Ishikawa (cell line): ENCODE results near the gene CAMK2N1.

Experiments used
- CEBPB ChIP-seq: IDR thresholded peaks from 2 replicates; pipeline ENCODE4 v1.6.1; 2012
- CREB1 ChIP-seq: IDR thresholded peaks from 2 replicates; pipeline ENCODE4 v1.6.1; 2012; ENCODE audit warnings: low read depth
- EGR1 ChIP-seq: IDR thresholded peaks from 2 replicates; pipeline ENCODE4 v1.6.1; 2012
- EP300 ChIP-seq: IDR thresholded peaks from 2 replicates; pipeline ENCODE4 v1.6.1; 2012; ENCODE audit warnings: borderline replicate concordance
- FOXM1 ChIP-seq: IDR thresholded peaks from 2 replicates; pipeline ENCODE4 v1.6.1; 2012; ENCODE audit warnings: low read depth, borderline replicate concordance
- MAX ChIP-seq: IDR thresholded peaks from 2 replicates; pipeline ENCODE4 v1.6.1; 2012
- RAD21 ChIP-seq: IDR thresholded peaks from 2 replicates; pipeline ENCODE4 v1.6.1; 2012; ENCODE audit warnings: low read depth
- REST ChIP-seq: IDR thresholded peaks from 2 replicates; pipeline ENCODE4 v1.6.1; 2012; ENCODE audit warnings: low read depth, mild to moderate bottlenecking
- TAF1 ChIP-seq: IDR thresholded peaks from 2 replicates; pipeline ENCODE4 v1.6.1; 2012; ENCODE audit warnings: low read depth, mild to moderate bottlenecking
- TCF12 ChIP-seq: IDR thresholded peaks from 2 replicates; pipeline ENCODE4 v1.6.1; 2012; ENCODE audit warnings: low read depth
- TEAD4 ChIP-seq: IDR thresholded peaks from 2 replicates; pipeline ENCODE4 v1.6.1; 2012
- USF1 ChIP-seq: IDR thresholded peaks from 2 replicates; pipeline ENCODE4 v1.6.1; 2012
- ZBTB7A ChIP-seq: IDR thresholded peaks from 2 replicates; pipeline ENCODE4 v1.6.1; 2012; ENCODE audit warnings: low read depth

GRCh38 chr1:20492751-20493150 lies 6.7 kb upstream of the CAMK2N1 start:
- TF ChIP-seq EGR1 (no peak), CREB1 (no peak), EP300 (no peak), USF1 (no peak), RAD21 (no peak), CEBPB (no peak), REST (no peak), ZBTB7A (no peak), TCF12 (no peak), MAX (no peak), TAF1 (no peak), FOXM1 (no peak), TEAD4 (no peak)
